GM21367 (cell line): Measurements from ENCODE around the gene COA1.

Experiments used
- ATAC-seq: cut with Tn5 transposase; IDR thresholded peaks from one replicate; pipeline ENCODE4 v1.9.1; 2021; ENCODE audit not compliant: unreplicated experiment

COA1 gene

GRCh38 chr7:43656997-43657396, 72.3 kb downstream of the COA1 start:
- ATAC-seq = no peak

- ATAC-seq = no peak
Observed at GRCh38 chr7:43655584-43655983, 73.7 kb downstream of the COA1 start.

GRCh38 chr7:43653891-43654504, 75.3 kb downstream of the COA1 start:
- ATAC-seq = no peak

- no peak for ATAC-seq
Observed at GRCh38 chr7:43653466-43653865, 75.9 kb downstream of the COA1 start.

- ATAC-seq = no peak
Observed at GRCh38 chr7:43652364-43652763, 77.0 kb downstream of the COA1 start.

GRCh38 chr7:43650457-43651052, 78.8 kb downstream of the COA1 start:
- ATAC-seq = no peak

GRCh38 chr7:43649755-43650274, 79.5 kb downstream of the COA1 start:
- peak; percentile 44 for ATAC-seq

- peak; percentile 54 for ATAC-seq
Observed at GRCh38 chr7:43648473-43649406, 80.6 kb downstream of the COA1 start.

GRCh38 chr7:43647673-43648472, 81.5 kb downstream of the COA1 start:
- no peak for ATAC-seq

- ATAC-seq = no peak
Observed at GRCh38 chr7:43647339-43647672, 82.0 kb downstream of the COA1 start.

- ATAC-seq = no peak
Observed at GRCh38 chr7:43646603-43647338, 82.6 kb downstream of the COA1 start.

- ATAC-seq = no peak
Observed at GRCh38 chr7:43645699-43646226, 83.6 kb downstream of the COA1 start.

GRCh38 chr7:43643846-43644245, 85.5 kb downstream of the COA1 start:
- no peak for ATAC-seq

- ATAC-seq = no peak
Observed at GRCh38 chr7:43642897-43643630, 86.3 kb downstream of the COA1 start.

GRCh38 chr7:43640679-43641078, 88.6 kb downstream of the COA1 start:
- ATAC-seq = no peak

- ATAC-seq = no peak
Observed at GRCh38 chr7:43639858-43640491, 89.3 kb downstream of the COA1 start.

- no peak for ATAC-seq
Observed at GRCh38 chr7:43637114-43637806, 92.1 kb downstream of the COA1 start.

- no peak for ATAC-seq
Observed at GRCh38 chr7:43636093-43636492, 93.2 kb downstream of the COA1 start.
